Activated CD4-positive, alpha-beta T cell treated with anti-CD3 and anti-CD28 coated beads, Interleukin-2, amount 10 ng/mL, durations not matched to agents 24 days and 14 days (primary cell): Measurements from ENCODE around the gene ASB13. TPM values are rescaled to one million over a fixed set of nuclear protein-coding genes. Genes with fewer than 3 reads are reported as not detected.

Experiments used
- DNase-seq: peaks from one replicate; pipeline ENCODE4 v3.0.0; 2022
- H3K27ac Mint-ChIP-seq: one replicate; pipeline ENCODE4 v1.8.0; 2022; ENCODE audit warnings: mild to moderate bottlenecking, mixed read lengths
- H3K27me3 Mint-ChIP-seq: one replicate; pipeline ENCODE4 v1.8.0; 2022; ENCODE audit warnings: mixed read lengths
- H3K36me3 Mint-ChIP-seq: one replicate; pipeline ENCODE4 v1.8.0; 2022; ENCODE audit warnings: low read depth, mild to moderate bottlenecking, mixed read lengths
- H3K4me1 Mint-ChIP-seq: one replicate; pipeline ENCODE4 v1.8.0; 2021; ENCODE audit warnings: mixed read lengths
- H3K4me3 Mint-ChIP-seq: one replicate; pipeline ENCODE4 v1.8.0; 2022; ENCODE audit warnings: mild to moderate bottlenecking, moderate library complexity, mixed read lengths
- H3K9me3 Mint-ChIP-seq: one replicate; pipeline ENCODE4 v1.8.0; 2021; ENCODE audit warnings: mixed read lengths
- intact Hi-C: fragments of 100-400 bp; cut with micrococcal nuclease; formaldehyde crosslinking; loops from one replicate; pipeline ENCODE4 v1.15.1; 2023
- total RNA-seq: library from RNA; stranded (reverse); gene quantifications from 2 replicates; pipeline ENCODE4 v1.2.3, GENCODE V29; 2022

ASB13 gene
- total RNA-seq, 1 donor from 2014 or later, result 13.5 TPM

DNA sequence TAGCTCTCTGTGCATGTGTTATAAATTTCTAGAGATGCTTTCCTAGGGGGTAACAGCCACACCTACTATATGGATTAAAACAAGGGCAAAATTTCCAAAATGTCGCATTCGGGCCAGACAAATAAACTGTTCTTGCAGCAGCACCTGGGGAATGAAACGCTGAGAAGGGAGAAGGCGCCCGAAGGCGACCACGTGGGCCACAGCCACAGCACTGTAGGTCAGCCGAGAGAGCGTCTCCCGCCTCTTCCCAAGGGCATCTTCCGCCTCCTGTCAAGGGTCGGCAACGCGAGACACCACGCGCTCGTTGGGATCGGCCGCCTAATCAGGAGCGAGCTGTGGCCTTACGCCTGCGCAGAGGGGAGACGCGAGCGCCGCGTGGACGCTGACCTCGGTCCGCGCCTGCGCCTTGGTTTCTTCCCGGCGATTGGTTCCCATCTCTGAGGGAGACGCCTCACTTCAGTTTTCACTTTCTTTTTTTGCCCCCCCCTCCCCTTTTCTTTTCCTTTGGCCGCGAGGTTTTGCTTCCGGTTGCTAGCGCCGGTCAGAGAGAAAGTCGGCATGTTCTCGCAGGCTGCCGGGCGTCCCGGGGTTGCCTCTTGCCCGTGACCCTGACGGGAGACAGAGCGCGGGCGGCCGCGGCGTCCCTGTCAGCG lies 18.0 kb upstream of the ASB13 start, which contains the start of gene TASOR2:
Gene TASOR2, plus strand, starts transcription at position 521 of the 653 bp plus-strand sequence. CDS start 35,805 bp downstream, outside the sequence.
- Mint-ChIP-seq H3K9me3 (no peaks in the 10 kb centered on the region), H3K27me3 (peaks cover 11% of the 10 kb centered on the region), H3K4me1 (peaks cover 45% of the 10 kb centered on the region)

DNA sequence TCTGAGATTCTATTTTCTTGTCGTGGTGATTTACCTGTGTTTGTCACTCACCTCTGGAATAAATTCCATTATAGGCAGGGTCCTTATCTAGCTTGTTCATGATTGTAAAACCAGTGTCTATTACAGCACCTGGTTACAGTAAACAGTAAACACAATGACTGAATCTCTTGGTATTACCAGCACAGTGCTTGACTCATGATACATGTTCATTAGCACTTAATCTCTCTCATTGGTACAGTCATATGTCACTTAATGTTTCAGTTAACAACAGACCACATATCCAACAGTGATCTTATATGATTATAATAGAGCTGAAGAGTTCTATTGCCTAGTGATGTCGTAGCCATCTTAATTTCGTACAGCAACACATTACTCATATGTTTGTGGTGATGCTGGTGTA lies 16.7 kb upstream of the ASB13 start:
- DNase-seq, result no peak
- Mint-ChIP-seq H3K4me1 (peaks cover 37% of the 10 kb centered on the region), H3K36me3 (peaks cover 15% of the 10 kb centered on the region), H3K27me3 (peaks cover 18% of the 10 kb centered on the region), H3K4me3 (no peak overlapping the region), H3K9me3 (no peaks in the 10 kb centered on the region), H3K27ac (peak overlapping the region; percentile 3)
- intact Hi-C loops, result loop anchor here (5.0 kb wide), 2 partner anchors 56 to 236 kb away; no protein-coding TSS in a partner anchor

More for the DNA sequence above, 18.0 kb upstream of the ASB13 start, which contains the start of gene TASOR2:
- peak; percentile 99 for DNase-seq
- intact Hi-C loops, result loop anchor here (1.0 to 5.0 kb wide), 5 partner anchors 18 to 237 kb away; partner anchors contain the start of genes ASB13 and GDI2
- H3K36me3 Mint-ChIP-seq, result peaks cover 17% of the 10 kb centered on the region
- peak within 1 kb of the TSS; percentile 99 for H3K4me3 Mint-ChIP-seq
- peak within 1 kb of the TSS; percentile 98 for H3K27ac Mint-ChIP-seq

DNA sequence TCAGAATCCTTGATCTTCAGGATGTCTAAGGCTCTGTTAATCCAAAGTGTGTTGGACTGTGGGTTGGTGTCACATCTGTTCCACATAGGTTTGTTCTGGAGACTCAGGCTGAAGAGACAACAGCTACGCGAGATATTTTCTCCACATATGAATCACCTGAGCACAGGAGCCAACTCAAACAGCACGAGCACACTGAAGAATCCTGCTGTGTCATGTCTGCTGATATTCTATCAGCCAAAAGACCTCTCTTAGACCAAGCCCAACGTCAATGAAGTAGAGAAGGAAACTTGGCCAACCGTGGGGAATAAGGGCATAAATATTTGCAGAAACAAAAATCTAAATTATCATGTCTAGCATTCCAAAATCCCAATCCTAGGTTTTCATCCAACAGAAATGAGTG lies 15.5 kb upstream of the ASB13 start:
- H3K9me3 Mint-ChIP-seq, result no peaks in the 10 kb centered on the region
- no peak overlapping the region for H3K4me3 Mint-ChIP-seq
- intact Hi-C loops, result loop anchor here (5.0 kb wide), 2 partner anchors 55 to 235 kb away; no protein-coding TSS in a partner anchor

DNA sequence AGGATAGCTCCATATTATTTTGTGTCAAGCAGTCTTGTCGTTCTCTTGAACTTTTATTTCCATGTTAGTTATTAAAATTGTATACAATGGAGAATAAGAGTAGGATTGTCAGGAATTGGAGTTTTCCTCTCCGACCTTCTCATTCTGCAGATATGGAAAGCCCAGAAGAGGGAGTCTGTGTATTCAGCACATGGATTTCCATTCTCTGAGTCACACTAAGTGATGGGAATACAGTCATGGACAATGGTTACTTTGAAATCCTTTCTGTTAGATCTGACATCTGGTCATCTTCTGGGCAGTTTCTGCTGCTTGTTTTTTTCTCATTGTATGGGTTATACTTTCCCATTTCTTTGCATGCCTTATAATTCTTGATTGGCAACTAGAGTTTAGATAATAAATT lies 13.2 kb upstream of the ASB13 start:
- peak; percentile 35 for DNase-seq
- Mint-ChIP-seq H3K4me3 (no peak overlapping the region), H3K36me3 (peaks cover 2% of the 10 kb centered on the region), H3K27me3 (peaks cover 32% of the 10 kb centered on the region), H3K27ac (no peak overlapping the region), H3K4me1 (peaks cover 20% of the 10 kb centered on the region), H3K9me3 (peaks cover 3% of the 10 kb centered on the region)
- intact Hi-C loops, result loop anchor here (5.0 kb wide), 2 partner anchors 52 to 232 kb away; no protein-coding TSS in a partner anchor

More for the DNA sequence above, 15.5 kb upstream of the ASB13 start:
- H3K27ac Mint-ChIP-seq, result no peak overlapping the region
- peak; percentile 47 for DNase-seq
- H3K4me1 Mint-ChIP-seq, result peaks cover 32% of the 10 kb centered on the region
- peaks cover 15% of the 10 kb centered on the region for H3K36me3 Mint-ChIP-seq
- peaks cover 27% of the 10 kb centered on the region for H3K27me3 Mint-ChIP-seq

DNA sequence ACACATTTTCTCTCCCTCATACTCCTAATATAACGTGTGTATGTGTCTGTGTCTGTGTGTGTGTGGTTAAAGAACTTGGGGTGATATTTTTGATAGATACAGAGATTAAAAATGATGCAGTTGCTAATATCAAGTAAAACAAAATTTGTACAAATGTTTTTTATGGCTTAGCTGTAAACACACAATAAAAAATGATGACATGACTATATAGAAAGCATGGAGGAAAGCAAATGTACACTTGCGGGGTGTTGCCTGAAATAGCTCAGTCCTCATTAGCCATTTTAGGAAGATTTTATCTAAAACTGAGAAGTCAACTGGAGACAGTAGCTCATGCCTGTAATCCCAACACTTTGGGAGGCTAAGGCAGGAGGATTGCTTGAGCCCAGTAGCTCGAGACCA lies 12.6 kb upstream of the ASB13 start:
- intact Hi-C loops, result no loop called here
- Mint-ChIP-seq H3K4me3 (no peak overlapping the region), H3K36me3 (no peaks in the 10 kb centered on the region), H3K27ac (no peak overlapping the region), H3K4me1 (peaks cover 14% of the 10 kb centered on the region), H3K27me3 (peaks cover 31% of the 10 kb centered on the region), H3K9me3 (peaks cover 9% of the 10 kb centered on the region)
- DNase-seq, result peak; percentile 41

DNA sequence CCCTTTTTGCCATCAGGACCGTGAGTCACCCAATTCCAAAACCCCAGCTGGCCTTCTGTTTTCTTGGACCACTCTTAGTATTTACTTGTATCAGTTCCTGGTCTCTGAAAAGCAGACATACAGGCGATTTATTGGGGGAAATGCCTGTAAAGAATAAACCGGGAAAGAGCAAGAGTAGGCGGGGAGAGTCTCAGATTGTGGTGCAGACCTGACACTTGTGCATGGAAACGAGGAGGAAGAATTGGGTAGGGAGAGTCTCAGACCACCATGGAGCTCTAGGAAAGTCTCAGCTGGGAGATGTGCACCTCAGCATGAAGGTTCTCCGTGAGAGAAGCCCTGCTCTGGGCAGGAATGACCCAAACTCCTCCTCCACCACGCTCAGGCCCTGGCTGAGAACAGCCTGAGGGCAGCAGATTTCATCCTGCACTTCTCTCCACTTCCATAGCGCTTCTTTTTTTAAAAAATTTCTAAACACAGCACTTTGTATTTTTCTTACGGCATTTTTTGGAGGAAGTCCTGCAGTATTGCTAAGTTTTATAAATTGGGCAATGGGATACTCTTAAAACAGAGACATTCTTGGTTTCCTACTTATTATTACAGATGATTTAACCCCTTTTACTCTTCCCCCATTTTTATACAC lies 12.1 kb upstream of the ASB13 start:
- H3K27ac Mint-ChIP-seq, result no peak overlapping the region
- no peak overlapping the region for H3K4me3 Mint-ChIP-seq
- intact Hi-C loops, result no loop called here
- H3K4me1 Mint-ChIP-seq, result peaks cover 11% of the 10 kb centered on the region
- H3K9me3 Mint-ChIP-seq, result peaks cover 11% of the 10 kb centered on the region
- no peak for DNase-seq
- no peaks in the 10 kb centered on the region for H3K36me3 Mint-ChIP-seq
- peaks cover 31% of the 10 kb centered on the region for H3K27me3 Mint-ChIP-seq

DNA sequence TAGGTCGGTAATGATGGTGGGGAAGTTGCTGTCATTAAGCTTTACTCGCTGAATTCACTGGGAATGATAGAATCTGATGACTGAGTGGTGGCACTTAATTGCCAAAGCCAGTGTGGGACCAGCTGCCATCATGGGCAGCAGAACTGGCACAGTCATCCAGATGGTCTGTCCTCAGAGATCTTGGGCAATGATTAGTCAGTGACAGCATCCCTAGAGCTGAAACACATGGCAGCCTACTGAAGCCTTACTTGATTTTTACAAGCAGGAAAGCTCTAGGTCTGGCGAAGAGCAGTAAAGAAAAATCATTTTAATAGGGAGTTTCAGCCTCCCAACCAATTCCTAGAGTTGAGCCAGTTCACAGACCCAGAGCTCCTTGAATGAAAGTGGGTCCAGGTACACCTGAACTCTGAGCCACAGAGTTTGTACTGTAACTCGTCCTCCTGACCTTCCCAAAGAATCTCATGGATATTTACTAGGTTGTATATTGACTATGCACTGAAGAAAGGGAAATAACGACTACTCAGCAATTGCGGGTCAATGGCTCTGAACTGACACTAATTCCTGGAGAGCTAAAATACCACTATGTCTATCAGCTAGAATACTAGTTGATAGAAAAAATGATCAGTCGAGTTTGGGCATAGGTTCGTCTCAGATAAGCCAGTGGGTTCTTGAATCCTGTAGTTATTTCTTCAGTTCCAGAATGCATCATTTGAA lies 4.4 kb upstream of the ASB13 start:
- H3K9me3 Mint-ChIP-seq, result peaks cover 14% of the 10 kb centered on the region
- H3K4me3 Mint-ChIP-seq, result no peak overlapping the region
- intact Hi-C loops, result no loop called here
- no peaks in the 10 kb centered on the region for H3K36me3 Mint-ChIP-seq
- H3K27ac Mint-ChIP-seq, result no peak overlapping the region
- peaks cover 7% of the 10 kb centered on the region for H3K4me1 Mint-ChIP-seq
- H3K27me3 Mint-ChIP-seq, result peaks cover 18% of the 10 kb centered on the region
- no peak for DNase-seq

DNA sequence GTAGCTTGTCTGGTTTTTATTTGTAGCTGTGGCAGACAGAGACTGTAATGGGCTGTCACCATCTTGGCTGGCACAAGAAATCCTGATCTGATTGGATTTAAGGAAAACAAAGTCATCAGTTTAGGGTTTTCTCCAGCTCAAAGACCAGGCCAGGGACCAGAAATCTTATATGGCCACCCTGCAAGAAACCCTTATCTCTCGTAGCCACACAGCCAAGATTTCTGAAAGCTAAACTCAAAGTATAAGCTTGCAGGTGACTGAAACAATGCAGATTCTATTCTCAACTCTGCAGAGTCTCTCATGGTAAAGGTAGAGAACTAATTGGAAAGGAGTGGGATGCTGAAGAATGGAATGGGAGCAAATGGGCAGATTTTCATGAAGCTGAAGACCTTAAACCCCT lies 3.2 kb upstream of the ASB13 start:
- no peaks in the 10 kb centered on the region for H3K36me3 Mint-ChIP-seq
- no peak for DNase-seq
- H3K27me3 Mint-ChIP-seq, result peaks cover 20% of the 10 kb centered on the region
- H3K4me1 Mint-ChIP-seq, result peaks cover 10% of the 10 kb centered on the region
- H3K4me3 Mint-ChIP-seq, result no peak overlapping the region
- peaks cover 11% of the 10 kb centered on the region for H3K9me3 Mint-ChIP-seq
- no peak overlapping the region for H3K27ac Mint-ChIP-seq
- intact Hi-C loops, result no loop called here

DNA sequence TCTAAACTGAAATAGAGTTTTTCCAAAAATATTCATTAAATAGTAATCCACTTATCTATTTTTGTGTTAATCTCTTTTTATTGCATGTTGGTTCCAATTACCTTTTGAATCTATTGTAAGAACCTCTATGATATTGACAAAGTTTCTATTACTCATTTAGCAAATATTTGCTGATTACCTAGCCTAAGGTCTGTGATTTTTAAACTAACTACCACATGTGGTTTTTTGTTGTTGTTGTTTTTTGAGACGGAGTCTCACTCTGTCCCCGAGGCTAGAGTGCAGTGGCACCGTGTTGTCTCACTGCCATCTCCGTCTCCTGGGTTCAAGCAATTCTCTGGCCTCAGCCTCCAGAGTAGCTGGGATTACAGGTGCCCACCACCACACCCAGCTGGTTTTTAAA lies 2.0 kb upstream of the ASB13 start:
- DNase-seq, result no peak
- Mint-ChIP-seq H3K27me3 (peaks cover 21% of the 10 kb centered on the region), H3K9me3 (peaks cover 2% of the 10 kb centered on the region), H3K4me3 (no peak overlapping the region), H3K36me3 (no peaks in the 10 kb centered on the region), H3K4me1 (peaks cover 10% of the 10 kb centered on the region), H3K27ac (no peak overlapping the region)
- intact Hi-C loops, result no loop called here

DNA sequence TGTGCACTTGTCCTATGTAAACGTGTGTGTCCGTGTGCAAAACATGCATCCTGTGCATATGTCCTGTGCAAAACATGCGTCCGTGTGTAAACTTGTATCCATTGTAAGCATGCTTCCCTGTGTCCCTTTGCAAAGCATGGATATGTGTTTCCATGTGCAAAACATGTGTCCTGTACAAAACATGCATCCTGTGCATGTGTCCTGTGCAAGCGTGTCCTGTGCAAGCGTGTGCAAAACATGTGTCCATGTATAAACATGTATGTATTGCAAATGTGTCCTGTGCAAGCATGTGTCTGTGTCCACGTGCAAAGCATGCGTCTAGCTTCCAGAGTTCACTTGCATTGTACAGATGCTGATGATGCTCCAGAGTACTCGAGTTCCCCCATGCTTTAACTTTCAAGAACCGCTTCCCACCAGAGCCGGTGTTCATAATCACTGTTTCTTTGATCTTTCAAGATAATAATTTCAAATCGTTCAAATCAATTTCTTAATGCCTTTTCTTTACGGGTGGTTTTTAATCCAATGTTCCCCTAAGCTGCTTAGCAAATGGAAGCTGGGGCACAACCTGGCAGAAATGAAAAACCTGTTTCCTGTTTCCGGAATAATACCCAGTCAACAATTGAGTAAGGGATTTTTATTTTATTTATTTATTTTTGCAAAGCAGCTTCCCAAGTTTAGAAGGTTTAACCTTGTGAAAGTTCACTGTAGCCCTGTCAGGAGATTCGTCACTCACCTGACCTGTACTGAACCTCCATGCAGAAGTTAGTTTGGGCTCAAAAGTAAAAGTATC lies 641 bp upstream of the ASB13 start:
- no peak for DNase-seq
- H3K4me1 Mint-ChIP-seq, result peaks cover 10% of the 10 kb centered on the region

DNA sequence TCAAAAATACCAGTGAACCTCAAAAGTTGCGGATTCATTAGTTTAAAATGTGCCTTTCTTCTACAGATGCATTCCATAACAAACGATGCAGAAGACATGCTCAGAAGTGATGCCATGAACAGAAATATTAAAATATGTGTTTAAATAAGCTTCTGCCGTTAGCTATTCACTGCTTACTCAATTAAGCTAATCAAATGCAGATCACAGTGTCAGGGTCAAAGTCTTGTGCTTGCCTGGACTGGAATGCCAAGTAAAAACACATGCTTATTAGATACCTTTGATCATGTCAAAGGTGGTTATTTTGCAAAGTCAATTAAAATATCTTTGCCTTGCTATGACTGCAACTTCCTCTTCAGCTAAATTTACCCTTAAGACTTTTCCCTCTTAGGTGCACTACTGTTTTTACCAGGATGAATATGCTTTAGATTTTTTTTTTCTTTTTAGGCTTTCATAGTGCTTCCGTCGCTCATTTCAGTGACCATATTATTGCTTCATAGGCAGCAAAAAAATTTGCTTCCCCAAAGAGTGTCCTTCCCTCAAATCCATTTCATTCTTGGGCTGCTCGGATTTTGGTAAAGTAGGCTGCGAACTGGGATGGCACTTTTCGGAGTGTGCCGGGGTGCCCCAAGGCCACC lies 905 bp downstream of the ASB13 start:
- no peaks in the 10 kb centered on the region for H3K36me3 Mint-ChIP-seq
- H3K4me1 Mint-ChIP-seq, result peaks cover 10% of the 10 kb centered on the region
- H3K4me3 Mint-ChIP-seq, result peak overlapping the region; percentile 88
- DNase-seq, result no peak
- peaks cover 17% of the 10 kb centered on the region for H3K27me3 Mint-ChIP-seq
- H3K9me3 Mint-ChIP-seq, result no peaks in the 10 kb centered on the region
- intact Hi-C loops, result loop anchor here (1.0 kb wide), 1 partner anchor 19 kb away; the partner anchor contains the start of gene TASOR2
- peak overlapping the region; percentile 42 for H3K27ac Mint-ChIP-seq

More for the DNA sequence above, 641 bp upstream of the ASB13 start:
- Mint-ChIP-seq H3K4me3 (peak overlapping the region; percentile 88), H3K9me3 (no peaks in the 10 kb centered on the region), H3K27ac (peak overlapping the region; percentile 82), H3K27me3 (peaks cover 20% of the 10 kb centered on the region), H3K36me3 (no peaks in the 10 kb centered on the region)
- intact Hi-C loops, result loop anchor here (1.0 kb wide), 1 partner anchor 17 kb away; the partner anchor contains the start of gene TASOR2

DNA sequence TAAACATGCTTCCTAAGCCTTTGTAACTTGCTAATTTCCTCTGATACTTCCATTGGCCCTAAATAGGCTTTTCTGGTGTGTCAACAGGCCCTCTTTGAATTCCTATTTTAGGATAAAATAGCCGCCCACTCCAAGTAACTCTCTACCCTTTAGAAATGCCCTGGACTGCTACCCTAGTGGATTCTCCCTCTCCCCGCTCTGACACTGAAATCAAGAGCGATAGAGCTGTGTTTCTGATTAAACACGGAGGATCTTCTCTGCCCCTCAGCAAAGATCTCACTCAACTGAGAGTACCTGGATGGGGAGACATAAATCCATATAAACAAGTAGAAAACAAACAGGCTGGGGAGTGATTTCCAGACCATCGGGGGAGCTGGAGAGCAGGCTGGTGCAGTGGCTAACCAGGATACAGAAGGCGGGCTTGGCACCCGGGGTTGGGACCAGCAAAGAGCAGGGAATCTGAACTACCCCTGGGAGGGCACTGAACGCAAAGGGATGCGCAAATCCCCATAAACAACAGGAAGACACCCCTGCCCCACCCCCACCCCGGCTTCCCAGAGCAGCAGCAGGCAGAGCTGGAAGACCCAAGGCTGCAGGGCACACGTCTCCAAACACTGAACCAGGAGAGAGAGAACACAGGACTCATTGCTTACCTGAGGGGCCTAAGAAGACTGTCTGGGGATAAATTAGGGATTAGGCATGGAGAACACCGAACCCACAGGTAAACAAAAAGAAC lies 2.5 kb downstream of the ASB13 start:
- Mint-ChIP-seq H3K27ac (no peak overlapping the region), H3K36me3 (no peaks in the 10 kb centered on the region), H3K27me3 (peaks cover 14% of the 10 kb centered on the region), H3K4me1 (peaks cover 19% of the 10 kb centered on the region), H3K9me3 (no peaks in the 10 kb centered on the region), H3K4me3 (no peak overlapping the region)
- intact Hi-C loops, result no loop called here
- DNase-seq, result no peak
